A673 (cell line): ENCODE results near the gene TMED10.

ENCODE experiments used
- EZH2 ChIP-seq: fragments of 200-600 bp; sonication (generic); IDR thresholded peaks from 2 replicates; pipeline ENCODE4 v1.6.1; 2017; ENCODE audit warnings: borderline replicate concordance, low read depth, mild to moderate bottlenecking, mixed read lengths, antibody characterized with exemption, low read length; ENCODE audit not compliant: poor library complexity, severe bottlenecking
- TF ChIP-seq, protein P1 (sequence below): fragments of 300-800, 200-600 bp; sonication (generic); conservative IDR thresholded peaks from 2 replicates; pipeline ENCODE4 v1.5.1; 2017; ENCODE audit warnings: low read depth, mild to moderate bottlenecking, antibody characterized with exemption, low read length, moderate library complexity, mixed read lengths

- TF ChIP-seq EZH2 = no peak
- TF ChIP-seq, protein P1, sequence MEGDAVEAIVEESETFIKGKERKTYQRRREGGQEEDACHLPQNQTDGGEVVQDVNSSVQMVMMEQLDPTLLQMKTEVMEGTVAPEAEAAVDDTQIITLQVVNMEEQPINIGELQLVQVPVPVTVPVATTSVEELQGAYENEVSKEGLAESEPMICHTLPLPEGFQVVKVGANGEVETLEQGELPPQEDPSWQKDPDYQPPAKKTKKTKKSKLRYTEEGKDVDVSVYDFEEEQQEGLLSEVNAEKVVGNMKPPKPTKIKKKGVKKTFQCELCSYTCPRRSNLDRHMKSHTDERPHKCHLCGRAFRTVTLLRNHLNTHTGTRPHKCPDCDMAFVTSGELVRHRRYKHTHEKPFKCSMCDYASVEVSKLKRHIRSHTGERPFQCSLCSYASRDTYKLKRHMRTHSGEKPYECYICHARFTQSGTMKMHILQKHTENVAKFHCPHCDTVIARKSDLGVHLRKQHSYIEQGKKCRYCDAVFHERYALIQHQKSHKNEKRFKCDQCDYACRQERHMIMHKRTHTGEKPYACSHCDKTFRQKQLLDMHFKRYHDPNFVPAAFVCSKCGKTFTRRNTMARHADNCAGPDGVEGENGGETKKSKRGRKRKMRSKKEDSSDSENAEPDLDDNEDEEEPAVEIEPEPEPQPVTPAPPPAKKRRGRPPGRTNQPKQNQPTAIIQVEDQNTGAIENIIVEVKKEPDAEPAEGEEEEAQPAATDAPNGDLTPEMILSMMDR = no peak
These were observed 93.1 kb downstream of the TMED10 start for GRCh38 chr14:75083271-75083670.
